NCI-H2196 (cell line): ENCODE data around the gene UBN1.

Experiments
- DNase-seq: peaks from one replicate; lab custom pipeline; 2025; ENCODE audit not compliant: unreplicated experiment; lab: John Stamatoyannopoulos, UW

UBN1 gene

GRCh38 chr16:4814046-4814445, 33.2 kb upstream of the UBN1 start:
- DNase-seq: no peak

- DNase-seq: no peak
Observed at GRCh38 chr16:4814542-4815173, 32.6 kb upstream of the UBN1 start.

GRCh38 chr16:4820652-4821051, 26.6 kb upstream of the UBN1 start:
- no peak for DNase-seq

- no peak for DNase-seq
Observed at GRCh38 chr16:4825196-4825595, 22.1 kb upstream of the UBN1 start.

- no peak for DNase-seq
Observed at GRCh38 chr16:4826526-4826925, 20.8 kb upstream of the UBN1 start.

- DNase-seq: no peak
Observed at GRCh38 chr16:4826980-4827379, 20.3 kb upstream of the UBN1 start.

- DNase-seq: no peak
Observed at GRCh38 chr16:4828567-4829321, 18.5 kb upstream of the UBN1 start.

GRCh38 chr16:4830408-4830807, 16.9 kb upstream of the UBN1 start:
- no peak for DNase-seq

GRCh38 chr16:4831616-4832015, 15.7 kb upstream of the UBN1 start:
- no peak for DNase-seq

- DNase-seq: no peak
Observed at GRCh38 chr16:4832698-4833343, 14.5 kb upstream of the UBN1 start.

GRCh38 chr16:4833584-4833983, 13.7 kb upstream of the UBN1 start:
- DNase-seq: no peak

GRCh38 chr16:4836727-4837126, 10.6 kb upstream of the UBN1 start:
- no peak for DNase-seq

- DNase-seq: no peak
Observed at GRCh38 chr16:4837733-4838501, 9.4 kb upstream of the UBN1 start.

- DNase-seq: no peak
Observed at GRCh38 chr16:4839942-4840341, 7.3 kb upstream of the UBN1 start.

- no peak for DNase-seq
Observed at GRCh38 chr16:4840984-4841383, 6.3 kb upstream of the UBN1 start.

- no peak for DNase-seq
Observed at GRCh38 chr16:4846503-4846900, 779 bp upstream of the UBN1 start.

GRCh38 chr16:4847774-4848587, 700 bp downstream of the UBN1 start:
- no peak for DNase-seq

- no peak for DNase-seq
Observed at GRCh38 chr16:4850211-4850610, 2.9 kb downstream of the UBN1 start.

- no peak for DNase-seq
Observed at GRCh38 chr16:4852221-4852872, 5.1 kb downstream of the UBN1 start.

GRCh38 chr16:4855371-4855770, 8.1 kb downstream of the UBN1 start:
- no peak for DNase-seq
